HG02678 (cell line): ENCODE results near the gene RRP36.
"Not testable (repeated sequence)": the region's sequence is repeated elsewhere in the genome, so short reads cannot be mapped to it uniquely, and the experiment has no call there.

Source experiments
- ATAC-seq: cut with Tn5 transposase; IDR thresholded peaks from one replicate; pipeline ENCODE4 v1.9.1; 2021; ENCODE audit warnings: mild to moderate bottlenecking, moderate library complexity; ENCODE audit not compliant: unreplicated experiment

Gene RRP36

GRCh38 chr6:43036712-43037111 lies 15.3 kb downstream of the RRP36 start:
- ATAC-seq, result no peak

GRCh38 chr6:43037197-43037596 lies 15.8 kb downstream of the RRP36 start:
- no peak for ATAC-seq

GRCh38 chr6:43037706-43038105 lies 16.3 kb downstream of the RRP36 start:
- no peak for ATAC-seq

GRCh38 chr6:43038727-43039126 lies 17.3 kb downstream of the RRP36 start:
- no peak for ATAC-seq

- no peak for ATAC-seq
Observed at GRCh38 chr6:43040542-43041257, 19.3 kb downstream of the RRP36 start.

GRCh38 chr6:43041475-43041874 lies 20.1 kb downstream of the RRP36 start:
- not testable (repeated sequence) for ATAC-seq

GRCh38 chr6:43043310-43043709 lies 21.9 kb downstream of the RRP36 start:
- ATAC-seq, result no peak

GRCh38 chr6:43045371-43045930 lies 24.0 kb downstream of the RRP36 start:
- no peak for ATAC-seq

- no peak for ATAC-seq
Observed at GRCh38 chr6:43047998-43048397, 26.6 kb downstream of the RRP36 start.

GRCh38 chr6:43050981-43051380 lies 29.6 kb downstream of the RRP36 start:
- ATAC-seq, result no peak

- no peak for ATAC-seq
Observed at GRCh38 chr6:43052225-43052841, 30.9 kb downstream of the RRP36 start.

GRCh38 chr6:43052842-43053544 lies 31.6 kb downstream of the RRP36 start:
- ATAC-seq, result no peak

- ATAC-seq, result peak; percentile 94
Observed at GRCh38 chr6:43053545-43054205, 32.3 kb downstream of the RRP36 start, which contains the start of gene CUL7. TSS of gene CUL7 (minus strand) at chr6:43053851. CDS start at chr6:43052788, 1,063 bp downstream.

GRCh38 chr6:43054206-43054943 lies 33.0 kb downstream of the RRP36 start:
- ATAC-seq, result no peak

GRCh38 chr6:43055966-43056365 lies 34.5 kb downstream of the RRP36 start:
- no peak for ATAC-seq

- no peak for ATAC-seq
Observed at GRCh38 chr6:43058531-43058930, 37.1 kb downstream of the RRP36 start.

GRCh38 chr6:43059168-43060033 lies 38.0 kb downstream of the RRP36 start, which contains the start of the genes KLC4 and MRPL2:
TSS of gene KLC4 (plus strand) at chr6:43059631. CDS start at chr6:43061336, 1,705 bp downstream.
TSS of gene MRPL2 (minus strand) at chr6:43059434. CDS start at chr6:43059381, 53 bp downstream.
- ATAC-seq, result peak; percentile 91

- no peak for ATAC-seq
Observed at GRCh38 chr6:43060034-43060754, 38.8 kb downstream of the RRP36 start.
